Measurements from ENCODE around the gene THOC6.

DNA sequence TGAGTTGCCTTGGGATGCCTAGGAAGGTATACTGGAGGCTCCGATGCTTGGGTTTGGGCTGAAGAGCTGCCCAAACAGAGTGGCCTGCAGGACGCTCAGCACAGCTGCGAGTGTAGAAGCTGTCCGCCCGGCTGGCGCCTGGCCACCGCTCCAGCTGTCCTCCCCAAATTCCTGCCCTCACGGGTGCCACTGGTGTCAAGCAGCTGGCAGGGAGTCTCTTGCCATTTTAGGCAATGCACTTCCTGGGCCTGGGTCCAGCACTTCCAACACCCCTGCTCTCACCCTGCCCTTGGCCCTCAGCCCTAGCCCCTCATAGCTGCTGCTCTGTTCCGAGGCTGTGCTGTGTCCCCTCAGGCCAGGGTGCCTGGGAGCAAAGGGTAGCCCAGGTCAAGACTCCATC lies 38.4 kb upstream of the THOC6 start:
- no peak for TF ChIP-seq POLR2A (IDR thresholded peaks at IDR 0.05)
- TF ChIP-seq, protein P1, sequence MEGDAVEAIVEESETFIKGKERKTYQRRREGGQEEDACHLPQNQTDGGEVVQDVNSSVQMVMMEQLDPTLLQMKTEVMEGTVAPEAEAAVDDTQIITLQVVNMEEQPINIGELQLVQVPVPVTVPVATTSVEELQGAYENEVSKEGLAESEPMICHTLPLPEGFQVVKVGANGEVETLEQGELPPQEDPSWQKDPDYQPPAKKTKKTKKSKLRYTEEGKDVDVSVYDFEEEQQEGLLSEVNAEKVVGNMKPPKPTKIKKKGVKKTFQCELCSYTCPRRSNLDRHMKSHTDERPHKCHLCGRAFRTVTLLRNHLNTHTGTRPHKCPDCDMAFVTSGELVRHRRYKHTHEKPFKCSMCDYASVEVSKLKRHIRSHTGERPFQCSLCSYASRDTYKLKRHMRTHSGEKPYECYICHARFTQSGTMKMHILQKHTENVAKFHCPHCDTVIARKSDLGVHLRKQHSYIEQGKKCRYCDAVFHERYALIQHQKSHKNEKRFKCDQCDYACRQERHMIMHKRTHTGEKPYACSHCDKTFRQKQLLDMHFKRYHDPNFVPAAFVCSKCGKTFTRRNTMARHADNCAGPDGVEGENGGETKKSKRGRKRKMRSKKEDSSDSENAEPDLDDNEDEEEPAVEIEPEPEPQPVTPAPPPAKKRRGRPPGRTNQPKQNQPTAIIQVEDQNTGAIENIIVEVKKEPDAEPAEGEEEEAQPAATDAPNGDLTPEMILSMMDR (IDR thresholded peaks at IDR 0.05), result no peak
